Stimulated activated CD4-positive, alpha-beta T cell treated with anti-CD3 and anti-CD28 coated beads, Interleukin-15, amount 100 ng/mL, for 1 hour (primary cell): ENCODE measurements around the gene PFN1.

Source experiments
- DNase-seq, 2 donors: peaks; one replicate each; pipeline ENCODE4 v3.0.0-alpha.2; 2020; ENCODE audit warnings: low read depth in 1 of 2, low spot score in 1 of 2

The PFN1 gene

GRCh38 chr17:4945944-4946280 lies 2.4 kb downstream of the PFN1 start:
- no peak for DNase-seq

- DNase-seq = peak; percentile 59 to 72
Measured at GRCh38 chr17:4945176-4945943, 3.0 kb downstream of the PFN1 start.

GRCh38 chr17:4944554-4945175 lies 3.7 kb downstream of the PFN1 start:
- no peak for DNase-seq

- DNase-seq = no peak
Measured at GRCh38 chr17:4944163-4944553, 4.2 kb downstream of the PFN1 start.

- no peak for DNase-seq
Measured at GRCh38 chr17:4942760-4943508, 5.4 kb downstream of the PFN1 start.

DNA sequence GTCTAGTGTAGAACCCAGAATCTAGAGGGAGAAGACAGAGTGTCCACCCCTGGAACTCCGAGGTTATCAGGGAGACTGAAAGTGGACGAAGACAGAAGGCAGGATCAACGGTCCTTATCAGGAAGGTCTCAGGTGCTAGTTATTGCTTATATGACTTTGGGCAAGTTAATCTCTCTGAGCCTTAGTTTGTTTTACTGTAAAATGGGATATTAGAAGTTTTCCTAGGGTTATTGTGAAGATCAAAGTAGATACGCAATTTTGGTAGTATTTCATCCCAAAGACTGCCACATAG lies 7.1 kb downstream of the PFN1 start:
- no peak for DNase-seq

DNA sequence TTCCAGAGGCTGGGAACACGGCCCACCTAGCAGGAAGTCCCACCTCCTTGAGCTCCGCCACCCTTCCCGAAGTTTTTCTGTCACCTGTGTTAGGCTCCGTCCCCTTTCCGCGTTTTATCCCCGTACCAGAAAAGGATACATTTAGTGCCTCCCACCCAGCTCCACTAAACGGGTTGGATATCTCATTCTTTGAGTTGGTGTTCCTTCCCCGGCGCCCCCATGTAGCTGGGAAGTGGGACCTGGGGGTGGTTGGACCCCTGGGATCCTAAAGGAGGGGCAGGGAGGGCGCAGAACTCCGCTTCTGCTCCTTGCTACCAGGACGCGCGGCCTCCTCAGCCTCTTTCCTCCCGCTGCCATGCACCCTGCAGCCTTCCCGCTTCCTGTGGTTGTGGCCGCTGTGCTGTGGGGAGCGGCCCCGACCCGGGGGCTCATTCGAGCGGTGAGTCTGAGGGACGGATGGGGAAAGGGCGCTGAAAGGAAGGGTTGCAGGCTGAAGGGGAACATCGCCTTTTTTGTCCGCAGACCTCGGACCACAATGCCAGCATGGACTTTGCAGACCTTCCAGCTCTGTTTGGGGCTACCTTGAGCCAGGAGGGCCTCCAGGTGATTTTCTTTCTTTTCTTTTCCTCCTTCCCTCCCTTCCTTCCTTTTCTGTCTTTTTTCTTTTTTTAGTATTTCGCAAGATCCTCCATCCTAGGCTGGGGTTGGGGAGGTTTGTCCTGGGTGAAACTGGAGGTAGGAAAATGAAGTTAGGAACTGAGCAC lies 7.6 kb downstream of the PFN1 start:
- peak in 1 of 2 donors; percentile 25 for DNase-seq

DNA sequence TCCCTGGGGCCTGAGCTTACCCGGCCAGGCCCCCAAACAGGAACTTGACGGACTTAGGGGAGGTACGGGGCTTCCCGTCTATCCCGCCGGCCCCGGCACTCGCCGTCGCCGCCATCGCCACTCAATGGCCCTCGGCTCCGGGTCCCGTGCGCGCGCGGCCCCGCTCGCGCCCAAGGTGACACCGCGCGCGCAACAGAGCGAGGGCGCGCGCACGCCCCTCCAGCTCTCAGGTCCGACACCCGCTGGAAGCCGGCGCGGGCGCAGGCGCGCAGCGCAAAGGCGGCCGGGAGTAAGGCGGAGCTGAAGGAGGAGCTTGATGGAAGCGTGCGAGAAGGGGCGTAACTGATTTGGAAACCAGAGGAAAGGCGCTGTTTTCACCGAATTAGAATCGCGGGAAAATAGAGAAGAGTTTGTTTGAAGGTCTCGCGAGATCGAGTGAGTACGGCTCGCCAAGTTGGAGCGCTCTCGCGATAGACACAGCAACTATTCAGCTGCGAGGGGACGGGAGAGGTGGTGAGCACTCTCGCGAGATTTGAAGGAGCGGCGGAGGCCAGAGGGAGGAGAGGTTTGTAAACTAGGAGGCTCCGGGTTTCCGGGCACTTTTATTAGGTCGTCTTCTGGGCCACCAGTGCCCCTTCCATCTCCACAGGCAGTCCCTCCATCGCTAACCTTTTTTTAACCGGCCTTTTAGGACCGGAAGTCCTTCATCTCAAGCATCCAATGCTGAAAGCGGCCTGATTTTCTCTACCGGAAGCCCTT lies 8.4 kb downstream of the PFN1 start, which contains the start of the genes RNF167 and SLC25A11:
TSS of gene RNF167 (plus strand) at position 473 of the 759 bp plus-strand sequence. CDS start 642 bp downstream, outside the sequence.
TSS of gene SLC25A11 (minus strand) at position 251 of the 759 bp plus-strand sequence. CDS start at position 115, 136 bp downstream.
- peak; percentile 92 to 93 for DNase-seq

DNA sequence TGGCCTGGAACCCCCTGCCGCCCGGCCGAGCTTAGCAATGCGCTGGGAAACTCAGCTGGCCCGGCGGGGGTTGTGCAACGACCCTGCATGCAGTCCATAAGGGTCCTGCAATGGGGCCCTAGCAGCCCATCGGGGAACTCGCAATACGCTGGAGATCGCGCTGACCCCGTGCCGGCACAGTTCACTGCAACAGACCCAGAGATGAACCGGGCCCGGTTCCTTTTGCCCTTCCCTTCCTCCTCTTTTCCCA lies 8.9 kb downstream of the PFN1 start:
- no peak for DNase-seq

- DNase-seq = no peak
Measured at GRCh38 chr17:4938688-4939545, 9.4 kb downstream of the PFN1 start.

DNA sequence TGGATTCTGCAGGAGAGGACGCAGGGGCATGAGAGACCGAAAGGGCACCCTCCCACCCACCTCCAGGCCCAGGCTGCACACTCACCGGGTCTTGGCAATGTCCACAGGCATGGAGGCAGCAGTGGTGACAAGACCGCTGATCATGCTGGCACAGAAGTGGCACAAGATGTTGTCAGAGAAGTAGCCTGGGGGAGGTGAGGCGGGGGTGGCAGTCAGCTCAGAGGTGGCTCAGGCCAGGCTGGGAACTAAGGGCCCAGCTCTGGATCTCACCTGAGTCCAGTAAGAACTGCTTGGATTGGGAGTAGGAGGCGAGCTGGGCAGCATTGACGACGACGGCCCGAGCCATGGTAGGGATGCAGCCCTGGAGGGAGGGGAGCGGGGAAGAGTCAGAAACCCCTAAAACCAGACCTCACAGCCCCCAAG lies 10.2 kb downstream of the PFN1 start:
- no peak for DNase-seq

DNA sequence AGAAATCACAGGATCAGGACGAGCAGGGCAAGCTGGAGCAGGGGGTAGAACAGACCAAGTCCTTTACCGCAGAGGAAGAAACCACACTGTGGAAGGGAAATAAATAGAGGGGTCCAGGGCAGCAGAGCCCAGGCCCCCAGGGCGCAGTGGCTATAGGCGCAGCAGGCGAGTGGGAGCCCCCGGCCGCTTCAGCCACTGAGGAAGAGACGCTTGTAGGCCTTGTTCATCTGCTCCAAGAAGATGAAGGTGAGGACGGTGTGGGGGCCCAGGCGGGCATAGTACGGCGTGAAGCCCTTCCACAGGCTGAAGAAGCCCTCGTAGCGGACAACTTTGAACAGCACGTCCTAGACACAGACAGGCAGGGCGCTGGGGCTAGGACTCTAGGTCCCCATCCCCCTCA lies 10.8 kb downstream of the PFN1 start:
- DNase-seq = no peak

- no peak for DNase-seq
Measured at GRCh38 chr17:4936436-4936835, 11.9 kb downstream of the PFN1 start.

GRCh38 chr17:4935650-4936049 lies 12.7 kb downstream of the PFN1 start:
- no peak for DNase-seq

DNA sequence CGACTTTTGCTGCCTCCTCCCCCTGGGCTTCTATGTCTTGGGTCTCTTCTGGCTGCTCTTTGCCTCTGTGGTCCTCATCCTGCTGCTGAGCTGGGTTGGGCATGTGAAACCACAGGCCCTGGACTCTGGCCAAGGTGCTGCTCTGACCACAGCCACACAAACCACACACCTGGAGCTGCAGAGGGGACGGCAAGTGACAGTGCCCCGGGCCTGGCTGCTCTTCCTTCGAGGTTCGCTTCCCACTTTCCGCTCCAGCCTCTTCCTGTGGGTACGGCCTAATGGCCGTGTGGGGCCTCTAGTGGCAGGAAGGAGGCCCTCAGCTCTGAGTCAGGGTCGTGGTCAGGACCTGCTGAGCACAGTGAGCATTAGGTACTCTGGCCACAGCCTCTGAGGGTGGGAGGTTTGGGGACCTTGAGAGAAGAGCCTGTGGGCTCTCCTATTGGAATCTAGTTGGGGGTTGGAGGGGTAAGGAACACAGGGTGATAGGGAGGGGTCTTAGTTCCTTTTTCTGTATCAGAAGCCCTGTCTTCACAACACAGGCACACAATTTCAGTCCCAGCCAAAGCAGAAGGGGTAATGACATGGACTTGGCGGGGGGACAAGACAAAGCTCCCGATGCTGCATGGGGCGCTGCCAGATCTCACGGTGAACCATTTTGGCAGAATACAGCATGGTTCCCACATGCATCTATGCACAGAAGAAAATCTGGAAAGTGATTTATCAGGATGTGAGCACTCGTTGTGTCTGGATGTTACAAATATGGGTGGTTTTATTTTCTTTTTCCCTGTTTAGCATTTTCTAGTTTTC lies 14.0 kb downstream of the PFN1 start:
- no peak for DNase-seq

DNA sequence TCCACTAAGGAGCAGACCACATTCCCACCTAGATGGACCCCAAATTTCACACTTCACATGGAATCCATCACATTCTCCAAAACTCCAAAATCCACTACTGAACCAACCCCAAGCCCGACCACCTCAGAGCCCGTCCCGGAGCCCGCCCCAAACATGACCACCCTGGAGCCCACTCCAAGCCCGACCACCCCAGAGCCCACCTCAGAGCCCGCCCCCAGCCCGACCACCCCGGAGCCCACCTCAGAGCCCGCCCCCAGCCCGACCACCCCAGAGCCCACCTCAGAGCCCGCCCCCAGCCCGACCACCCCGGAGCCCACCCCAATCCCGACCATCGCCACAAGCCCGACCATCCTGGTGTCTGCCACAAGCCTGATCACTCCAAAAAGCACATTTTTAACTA lies 14.7 kb downstream of the PFN1 start:
- no peak for DNase-seq

DNA sequence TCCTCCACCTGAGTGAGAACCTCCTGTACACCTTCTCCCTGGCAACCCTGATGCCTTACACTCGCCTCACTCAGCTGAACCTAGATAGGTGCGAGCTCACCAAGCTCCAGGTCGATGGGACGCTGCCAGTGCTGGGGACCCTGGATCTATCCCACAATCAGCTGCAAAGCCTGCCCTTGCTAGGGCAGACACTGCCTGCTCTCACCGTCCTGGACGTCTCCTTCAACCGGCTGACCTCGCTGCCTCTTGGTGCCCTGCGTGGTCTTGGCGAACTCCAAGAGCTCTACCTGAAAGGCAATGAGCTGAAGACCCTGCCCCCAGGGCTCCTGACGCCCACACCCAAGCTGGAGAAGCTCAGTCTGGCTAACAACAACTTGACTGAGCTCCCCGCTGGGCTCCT lies 15.6 kb downstream of the PFN1 start:
- no peak for DNase-seq

DNA sequence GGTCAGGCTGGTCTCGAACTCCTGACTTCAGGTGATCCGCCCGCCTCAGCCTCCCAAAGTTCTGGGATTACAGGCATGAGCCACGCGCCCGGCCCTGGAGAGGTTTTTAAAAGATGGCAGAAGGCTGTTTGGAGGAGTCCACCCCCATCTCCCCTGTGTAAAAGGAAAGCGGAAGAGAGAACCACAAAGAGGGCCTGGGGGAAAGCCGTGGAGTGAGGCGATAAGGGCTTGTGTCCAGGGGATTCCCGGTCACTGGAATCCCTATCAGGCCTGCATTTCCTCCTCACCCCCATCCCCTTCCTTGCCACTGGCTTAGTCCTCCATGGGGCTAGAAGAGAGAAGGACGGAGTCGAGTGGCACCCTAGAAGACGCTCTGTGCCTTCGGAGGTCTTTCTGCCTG lies 16.4 kb downstream of the PFN1 start, which contains the start of gene GP1BA:
TSS of gene GP1BA (plus strand) at position 315 of the 400 bp plus-strand sequence. CDS start 328 bp downstream, outside the sequence.
- no peak for DNase-seq

GRCh38 chr17:4928881-4929280 lies 19.4 kb downstream of the PFN1 start:
- no peak for DNase-seq
